Measurements from ENCODE around the gene CFAP74. TPM values are rescaled to one million over a fixed set of nuclear protein-coding genes. Genes with fewer than 3 reads are reported as not detected.
"Not testable (repeated sequence)": the region's sequence is repeated elsewhere in the genome, so short reads cannot be mapped to it uniquely, and the experiment has no call there.

CFAP74 gene
- total RNA-seq, 1 donor from 2014 or later, result under 0.01 TPM

GRCh38 chr1:1937061-1937460, 66.5 kb downstream of the CFAP74 start:
- no peak overlapping the region for H3K9ac ChIP-seq (ENCODE audit: low read depth in 1 of 3, low read length in 3 of 3)
- H3K27me3 ChIP-seq (ENCODE audit: control insufficient read depth in 3 of 3, insufficient read depth in 3 of 3, low read length in 3 of 3), result peaks cover 32 to 53% (median 42%) of the 10 kb centered on the region in 3 donors
- no peaks in the 10 kb centered on the region for H3K4me1 ChIP-seq (ENCODE audit: control insufficient read depth in 3 of 3, insufficient read depth in 3 of 3, low read length in 3 of 3)
- H3K36me3 ChIP-seq (ENCODE audit: control insufficient read depth in 3 of 3, insufficient read depth in 3 of 3, low read length in 3 of 3), result no peaks in the 10 kb centered on the region
- H3K4me3 ChIP-seq (ENCODE audit: low read length in 3 of 3), result no peak overlapping the region
- H3K9me3 ChIP-seq (ENCODE audit: control insufficient read depth in 3 of 3, low read length in 3 of 3), result no peaks in the 10 kb centered on the region
- H3K27ac ChIP-seq (ENCODE audit: low read depth, low read length), result no peak overlapping the region

GRCh38 chr1:1934848-1935247, 68.7 kb downstream of the CFAP74 start:
- not testable (repeated sequence) for H3K9ac ChIP-seq (ENCODE audit: low read depth in 1 of 3, low read length in 3 of 3); H3K4me1 ChIP-seq (ENCODE audit: control insufficient read depth in 3 of 3, insufficient read depth in 3 of 3, low read length in 3 of 3); H3K27ac ChIP-seq (ENCODE audit: low read depth, low read length); H3K9me3 ChIP-seq (ENCODE audit: control insufficient read depth in 3 of 3, low read length in 3 of 3); H3K36me3 ChIP-seq (ENCODE audit: control insufficient read depth in 3 of 3, insufficient read depth in 3 of 3, low read length in 3 of 3); H3K4me3 ChIP-seq (ENCODE audit: low read length in 3 of 3)
- peaks cover 23 to 39% (median 31%) of the 10 kb centered on the region in 3 donors for H3K27me3 ChIP-seq (ENCODE audit: control insufficient read depth in 3 of 3, insufficient read depth in 3 of 3, low read length in 3 of 3)

- no peaks in the 10 kb centered on the region for H3K9me3 ChIP-seq (ENCODE audit: control insufficient read depth in 3 of 3, low read length in 3 of 3)
- peaks cover 0 to 11% (median 7%) of the 10 kb centered on the region in 3 donors for H3K4me1 ChIP-seq (ENCODE audit: control insufficient read depth in 3 of 3, insufficient read depth in 3 of 3, low read length in 3 of 3)
- no peak overlapping the region for H3K9ac ChIP-seq (ENCODE audit: low read depth in 1 of 3, low read length in 3 of 3)
- no peaks in the 10 kb centered on the region for H3K36me3 ChIP-seq (ENCODE audit: control insufficient read depth in 3 of 3, insufficient read depth in 3 of 3, low read length in 3 of 3)
- H3K27me3 ChIP-seq (ENCODE audit: control insufficient read depth in 3 of 3, insufficient read depth in 3 of 3, low read length in 3 of 3), result peaks cover 4 to 14% (median 10%) of the 10 kb centered on the region in 3 donors
- no peak overlapping the region for H3K4me3 ChIP-seq (ENCODE audit: low read length in 3 of 3)
- no peak overlapping the region for H3K27ac ChIP-seq (ENCODE audit: low read depth, low read length)
These were observed 73.7 kb downstream of the CFAP74 start for GRCh38 chr1:1929639-1930545.

GRCh38 chr1:1929102-1929638, 74.4 kb downstream of the CFAP74 start:
- Histone ChIP-seq H3K27ac (ENCODE audit: low read depth, low read length) (no peak overlapping the region), H3K4me3 (ENCODE audit: low read length in 3 of 3) (no peak overlapping the region), H3K36me3 (ENCODE audit: control insufficient read depth in 3 of 3, insufficient read depth in 3 of 3, low read length in 3 of 3) (no peaks in the 10 kb centered on the region), H3K9ac (ENCODE audit: low read depth in 1 of 3, low read length in 3 of 3) (no peak overlapping the region), H3K4me1 (ENCODE audit: control insufficient read depth in 3 of 3, insufficient read depth in 3 of 3, low read length in 3 of 3) (peaks cover 0 to 11% (median 7%) of the 10 kb centered on the region in 3 donors), H3K9me3 (ENCODE audit: control insufficient read depth in 3 of 3, low read length in 3 of 3) (no peaks in the 10 kb centered on the region), H3K27me3 (ENCODE audit: control insufficient read depth in 3 of 3, insufficient read depth in 3 of 3, low read length in 3 of 3) (peaks cover 0 to 16% (median 8%) of the 10 kb centered on the region in 3 donors)

GRCh38 chr1:1928231-1929101, 75.1 kb downstream of the CFAP74 start:
- Histone ChIP-seq H3K27ac (ENCODE audit: low read depth, low read length) (no peak overlapping the region), H3K9me3 (ENCODE audit: control insufficient read depth in 3 of 3, low read length in 3 of 3) (no peaks in the 10 kb centered on the region), H3K9ac (ENCODE audit: low read depth in 1 of 3, low read length in 3 of 3) (no peak overlapping the region), H3K4me1 (ENCODE audit: control insufficient read depth in 3 of 3, insufficient read depth in 3 of 3, low read length in 3 of 3) (peaks cover 0 to 11% (median 7%) of the 10 kb centered on the region in 3 donors), H3K4me3 (ENCODE audit: low read length in 3 of 3) (no peak overlapping the region), H3K27me3 (ENCODE audit: control insufficient read depth in 3 of 3, insufficient read depth in 3 of 3, low read length in 3 of 3) (peaks cover 0 to 16% (median 3%) of the 10 kb centered on the region in 3 donors), H3K36me3 (ENCODE audit: control insufficient read depth in 3 of 3, insufficient read depth in 3 of 3, low read length in 3 of 3) (no peaks in the 10 kb centered on the region)

GRCh38 chr1:1927751-1928150, 75.8 kb downstream of the CFAP74 start:
- Histone ChIP-seq H3K27ac (ENCODE audit: low read depth, low read length) (no peak overlapping the region), H3K9ac (ENCODE audit: low read depth in 1 of 3, low read length in 3 of 3) (peak overlapping the region in 1 of 3 donors; percentile 25)

GRCh38 chr1:1926886-1927660, 76.5 kb downstream of the CFAP74 start:
- Histone ChIP-seq H3K4me1 (ENCODE audit: control insufficient read depth in 3 of 3, insufficient read depth in 3 of 3, low read length in 3 of 3) (peaks cover 0 to 11% (median 7%) of the 10 kb centered on the region in 3 donors), H3K9me3 (ENCODE audit: control insufficient read depth in 3 of 3, low read length in 3 of 3) (no peaks in the 10 kb centered on the region), H3K4me3 (ENCODE audit: low read length in 3 of 3) (no peak overlapping the region), H3K9ac (ENCODE audit: low read depth in 1 of 3, low read length in 3 of 3) (peak overlapping the region in 1 of 3 donors; percentile 25), H3K27ac (ENCODE audit: low read depth, low read length) (no peak overlapping the region), H3K36me3 (ENCODE audit: control insufficient read depth in 3 of 3, insufficient read depth in 3 of 3, low read length in 3 of 3) (no peaks in the 10 kb centered on the region), H3K27me3 (ENCODE audit: control insufficient read depth in 3 of 3, insufficient read depth in 3 of 3, low read length in 3 of 3) (peaks cover 0 to 16% (median 3%) of the 10 kb centered on the region in 3 donors)

More at GRCh38 chr1:1927751-1928150, 75.8 kb downstream of the CFAP74 start:
- H3K4me1 ChIP-seq (ENCODE audit: control insufficient read depth in 3 of 3, insufficient read depth in 3 of 3, low read length in 3 of 3), result peaks cover 0 to 11% (median 7%) of the 10 kb centered on the region in 3 donors
- peaks cover 0 to 16% (median 3%) of the 10 kb centered on the region in 3 donors for H3K27me3 ChIP-seq (ENCODE audit: control insufficient read depth in 3 of 3, insufficient read depth in 3 of 3, low read length in 3 of 3)
- no peaks in the 10 kb centered on the region for H3K9me3 ChIP-seq (ENCODE audit: control insufficient read depth in 3 of 3, low read length in 3 of 3)
- no peaks in the 10 kb centered on the region for H3K36me3 ChIP-seq (ENCODE audit: control insufficient read depth in 3 of 3, insufficient read depth in 3 of 3, low read length in 3 of 3)
- peak overlapping the region in 1 of 3 donors; percentile 22 for H3K4me3 ChIP-seq (ENCODE audit: low read length in 3 of 3)

GRCh38 chr1:1926346-1926811, 77.2 kb downstream of the CFAP74 start:
- peaks cover 0 to 11% (median 7%) of the 10 kb centered on the region in 3 donors for H3K4me1 ChIP-seq (ENCODE audit: control insufficient read depth in 3 of 3, insufficient read depth in 3 of 3, low read length in 3 of 3)
- H3K9ac ChIP-seq (ENCODE audit: low read depth in 1 of 3, low read length in 3 of 3), result no peak overlapping the region
- no peaks in the 10 kb centered on the region for H3K9me3 ChIP-seq (ENCODE audit: control insufficient read depth in 3 of 3, low read length in 3 of 3)
- no peak overlapping the region for H3K27ac ChIP-seq (ENCODE audit: low read depth, low read length)
- H3K27me3 ChIP-seq (ENCODE audit: control insufficient read depth in 3 of 3, insufficient read depth in 3 of 3, low read length in 3 of 3), result peaks cover 0 to 16% (median 3%) of the 10 kb centered on the region in 3 donors
- no peaks in the 10 kb centered on the region for H3K36me3 ChIP-seq (ENCODE audit: control insufficient read depth in 3 of 3, insufficient read depth in 3 of 3, low read length in 3 of 3)
- H3K4me3 ChIP-seq (ENCODE audit: low read length in 3 of 3), result no peak overlapping the region
